ENCODE measurements around the gene GRK5.

GRCh38 chr10:119257899-119258419 lies 50.6 kb downstream of the GRK5 start:
- no peak for TF ChIP-seq CTCF (conservative IDR thresholded peaks at IDR 0.05; ENCODE audit: low read length)
- no peak for TF ChIP-seq EZH2phosphoT487 (IDR thresholded peaks at IDR 0.05; ENCODE audit: borderline replicate concordance)

Data from Loucy (cell line).